HG03108 (cell line): ENCODE results near the gene NCK2.

ENCODE experiments used
- ATAC-seq: cut with Tn5 transposase; IDR thresholded peaks from one replicate; pipeline ENCODE4 v1.9.1; 2021; ENCODE audit warnings: moderate library complexity; ENCODE audit not compliant: unreplicated experiment

Gene NCK2

DNA sequence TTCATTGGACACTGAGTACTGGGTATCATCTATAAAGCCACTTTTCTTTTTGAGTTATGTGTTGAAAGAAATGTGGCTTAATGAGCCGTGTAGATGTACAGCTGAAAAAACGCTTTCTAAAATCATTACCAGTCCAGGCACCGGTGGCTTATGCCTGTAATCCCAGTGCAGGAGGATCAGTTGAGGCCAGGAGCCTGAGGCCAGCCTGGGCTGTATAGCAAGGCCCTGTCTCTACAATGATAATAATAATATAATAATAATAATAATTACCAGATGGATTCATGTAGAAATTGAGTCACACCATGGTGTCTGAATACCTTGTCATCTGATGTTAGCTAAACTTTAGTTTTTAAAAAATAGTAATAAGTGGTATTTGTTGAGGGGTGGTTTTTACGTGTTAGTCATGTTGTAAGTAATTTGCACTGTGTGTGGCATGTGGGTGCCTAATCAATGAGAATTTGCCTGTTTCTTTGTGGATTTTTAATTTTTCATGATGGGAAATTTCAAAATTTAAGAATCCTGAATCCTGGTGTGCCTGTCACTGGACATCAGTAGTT, 30.1 kb downstream of the NCK2 start:
- no peak for ATAC-seq

DNA sequence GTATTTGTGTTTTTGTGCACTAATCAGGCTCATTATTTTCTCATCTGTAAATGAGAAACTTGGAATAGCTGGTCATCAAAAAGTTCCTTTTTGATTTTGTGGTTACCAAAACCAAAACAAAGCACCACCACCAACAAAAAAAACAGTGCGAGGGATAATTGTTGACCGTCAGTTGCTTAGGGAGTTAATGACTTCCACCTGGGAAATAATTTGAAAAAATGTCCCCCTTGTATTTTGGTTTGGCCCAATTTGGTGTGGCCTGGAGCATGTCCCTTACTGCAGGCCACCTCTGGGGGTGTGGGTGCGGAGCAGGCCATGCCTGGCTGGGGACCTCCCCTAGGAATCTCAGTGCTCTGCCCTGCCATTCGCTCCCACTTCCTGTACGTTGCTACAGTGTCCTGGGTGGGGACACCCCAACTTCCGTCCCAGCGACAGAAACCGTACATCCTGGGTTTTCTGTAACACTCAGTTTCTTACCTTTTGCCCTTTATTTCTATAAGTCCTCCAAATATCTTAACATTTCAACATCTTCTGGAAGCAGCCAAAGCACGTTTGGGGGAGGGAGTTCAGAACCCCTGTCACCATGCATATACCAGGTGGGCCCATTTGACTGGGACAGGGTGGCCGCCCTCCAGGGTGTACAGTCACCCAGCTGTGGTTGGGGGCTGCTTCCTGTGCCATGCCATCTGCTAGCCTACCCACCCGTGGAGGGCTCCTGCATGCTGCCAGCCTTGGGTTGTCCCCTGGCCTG, 31.3 kb downstream of the NCK2 start:
- ATAC-seq = peak; percentile 64

DNA sequence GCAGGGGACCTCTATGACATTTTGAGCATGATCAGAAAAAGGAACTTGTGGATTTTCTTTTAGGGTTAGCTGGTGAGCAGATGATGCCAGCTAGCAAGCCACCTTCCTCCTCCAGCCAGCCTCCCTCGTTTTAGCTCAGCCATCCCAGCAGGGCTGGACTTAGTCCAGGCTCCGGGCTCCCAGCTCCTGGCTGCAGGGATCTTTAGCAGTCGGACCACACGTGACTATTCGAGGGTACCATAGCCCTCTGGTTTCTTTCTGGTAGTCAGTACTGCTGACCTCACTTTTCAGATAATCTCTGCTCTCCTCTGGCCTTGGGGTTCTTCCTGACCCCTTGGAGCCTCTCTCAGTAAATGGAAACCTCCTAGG, 31.8 kb downstream of the NCK2 start:
- no peak for ATAC-seq

DNA sequence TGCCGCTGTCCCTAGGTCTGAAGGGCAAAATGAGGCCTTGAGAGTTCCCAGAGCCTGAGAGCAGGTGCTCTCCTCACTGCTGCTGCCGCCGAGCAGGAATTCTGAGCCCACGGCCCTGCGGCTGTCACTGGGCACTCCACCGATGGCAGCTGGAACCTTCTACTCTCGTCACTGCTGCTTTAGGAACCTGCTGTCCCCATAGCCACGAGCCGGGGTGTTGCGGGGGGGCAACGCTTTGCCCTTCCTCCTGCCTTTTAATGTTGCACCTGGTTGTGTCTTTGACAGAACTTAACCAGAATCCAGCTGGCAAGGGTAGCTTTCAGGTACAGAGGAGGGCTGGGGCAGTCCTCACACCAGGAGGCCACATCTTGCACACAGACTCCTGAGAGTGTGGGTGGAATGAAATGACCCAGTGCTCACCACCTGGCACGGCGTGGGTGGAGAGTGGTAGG, 32.3 kb downstream of the NCK2 start:
- ATAC-seq = no peak

DNA sequence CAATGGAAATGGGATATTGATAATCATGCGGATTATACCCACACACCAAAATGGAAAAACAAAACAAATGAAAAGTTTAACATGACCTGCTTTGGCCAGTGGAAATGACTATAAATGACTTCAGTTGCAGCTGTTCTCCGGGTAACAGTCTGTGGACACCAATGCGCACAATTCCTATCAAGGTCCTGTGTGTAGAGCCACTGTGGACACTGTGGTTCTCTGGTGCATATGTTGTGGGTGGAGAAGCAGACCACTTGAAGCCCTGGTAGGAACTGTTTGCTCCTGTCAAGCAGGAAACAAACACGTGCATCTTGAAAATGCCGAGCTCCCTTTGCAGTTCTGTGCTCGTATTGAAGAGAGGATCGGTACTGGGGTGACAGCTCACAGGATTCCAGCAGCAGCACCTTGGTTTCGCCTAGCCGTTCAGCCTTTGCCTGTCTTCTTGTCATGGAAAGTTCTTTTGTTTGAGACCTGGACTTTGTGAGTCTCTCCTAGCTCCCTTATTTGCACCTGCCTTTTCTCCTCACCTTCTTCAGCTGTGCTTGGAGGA, 32.9 kb downstream of the NCK2 start:
- ATAC-seq = no peak

DNA sequence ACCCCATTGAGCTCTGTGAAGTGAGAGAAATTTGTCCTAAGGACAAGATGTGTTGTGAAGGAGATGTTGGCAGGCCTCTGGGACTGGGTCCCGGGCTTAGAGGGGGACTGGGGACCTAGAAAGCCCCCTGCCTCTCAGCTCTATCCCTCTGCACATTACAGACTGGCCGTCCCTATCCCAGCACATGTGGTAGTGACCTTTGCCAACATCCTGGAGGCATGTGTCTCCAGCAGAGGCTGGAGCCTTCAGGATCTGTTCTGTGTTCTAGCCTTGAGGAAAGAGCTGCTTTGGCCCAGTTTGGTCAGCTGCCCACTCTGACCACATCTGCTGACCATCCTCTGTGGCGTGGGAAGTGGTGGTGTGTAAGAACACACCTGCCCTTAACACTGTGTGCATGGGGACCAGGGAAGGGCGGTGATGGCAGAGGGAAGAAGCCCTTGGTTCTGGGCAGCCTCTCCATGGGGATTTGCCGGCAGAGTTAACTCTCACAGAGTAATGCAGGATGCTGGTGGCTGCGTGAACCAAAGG, 33.4 kb downstream of the NCK2 start:
- no peak for ATAC-seq

DNA sequence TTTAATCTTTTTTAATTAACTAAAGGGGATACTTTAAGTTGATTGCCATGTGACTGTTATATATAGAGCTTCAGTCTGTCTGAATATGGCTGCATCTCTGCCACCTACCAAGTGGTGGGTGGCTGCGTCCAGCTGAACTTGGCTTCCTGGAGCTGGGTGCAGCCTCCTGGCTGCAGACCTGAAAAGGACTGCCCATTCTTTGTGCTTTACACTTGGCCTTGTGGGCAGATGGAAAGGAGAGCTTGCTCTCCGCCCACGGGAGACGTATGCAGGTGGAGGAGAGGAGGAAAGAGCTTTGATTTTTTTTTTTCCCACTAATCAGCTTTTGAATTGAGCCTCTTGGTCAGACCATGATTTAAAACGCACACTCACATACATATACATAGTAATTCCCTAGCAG, 34.7 kb downstream of the NCK2 start:
- no peak for ATAC-seq

DNA sequence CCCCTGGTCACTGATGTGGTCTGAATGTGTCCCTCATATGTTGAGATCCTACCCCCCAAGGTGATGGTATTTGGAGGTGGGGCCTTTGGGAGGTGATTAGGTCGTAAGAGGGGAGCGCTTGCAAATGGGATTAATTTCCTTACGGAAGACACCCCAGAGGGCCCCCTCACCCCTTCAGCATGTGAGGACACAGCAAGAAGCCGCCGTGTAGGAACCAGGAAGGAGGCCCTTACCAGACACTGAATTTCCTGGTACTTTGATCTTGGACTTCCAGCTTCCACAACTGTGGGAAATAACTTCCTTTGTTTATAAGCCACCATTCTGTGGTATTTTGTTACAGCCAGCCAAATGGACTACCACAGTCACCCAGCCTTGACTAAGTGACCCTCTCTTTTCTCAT, 35.9 kb downstream of the NCK2 start:
- ATAC-seq = no peak

DNA sequence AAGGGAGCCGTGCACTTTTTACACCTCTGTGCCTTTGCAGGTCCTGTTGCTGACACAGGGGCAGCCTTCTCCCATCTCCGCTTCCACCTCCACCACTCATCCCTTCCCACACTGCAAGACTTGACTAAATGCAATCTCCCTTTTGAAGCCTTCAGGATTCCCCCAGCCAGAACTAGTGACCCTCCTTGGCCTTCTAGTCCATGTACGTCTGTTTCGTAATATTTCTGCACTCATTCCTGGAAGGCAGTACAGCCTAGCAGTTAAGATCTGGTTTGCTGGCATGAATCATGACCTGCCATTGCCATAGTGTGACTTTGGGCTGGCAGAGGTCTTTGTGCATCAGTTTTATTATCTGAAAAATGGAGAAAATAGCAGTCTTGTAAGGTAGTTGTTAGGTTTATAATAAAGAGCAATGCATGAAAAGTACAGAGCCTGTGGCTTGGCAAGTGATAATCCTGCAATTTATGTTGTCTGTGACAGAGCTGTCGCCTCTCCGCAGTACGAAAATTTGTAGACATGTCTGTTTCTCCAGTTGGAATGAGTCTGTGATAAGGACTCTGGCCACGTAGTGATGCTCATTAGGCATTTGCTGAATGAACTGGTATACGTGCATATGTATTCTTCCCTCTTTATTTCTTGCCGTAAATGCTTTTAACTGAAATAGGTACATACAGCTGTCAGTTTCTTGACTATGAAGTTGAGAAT, 36.7 kb downstream of the NCK2 start:
- ATAC-seq = no peak

DNA sequence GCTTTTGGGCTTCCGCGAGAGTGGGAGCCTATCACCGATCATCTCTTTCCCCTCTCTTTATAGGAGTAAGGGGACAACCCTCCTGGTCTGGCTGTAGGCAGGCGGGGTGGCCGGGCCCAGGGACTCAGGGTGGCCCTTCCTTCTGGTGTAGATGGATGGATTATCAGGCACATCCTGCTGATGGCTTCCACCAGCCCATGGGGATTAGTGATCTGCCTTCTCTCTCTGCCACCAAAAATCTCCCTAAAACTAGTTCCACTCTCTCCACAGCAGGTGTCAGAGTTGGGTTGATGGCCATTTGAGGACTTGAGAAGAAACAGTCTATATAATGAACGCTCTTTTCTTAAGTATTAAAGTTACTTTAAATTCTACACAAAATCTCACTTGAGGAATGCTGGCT, 37.4 kb downstream of the NCK2 start:
- ATAC-seq = no peak

DNA sequence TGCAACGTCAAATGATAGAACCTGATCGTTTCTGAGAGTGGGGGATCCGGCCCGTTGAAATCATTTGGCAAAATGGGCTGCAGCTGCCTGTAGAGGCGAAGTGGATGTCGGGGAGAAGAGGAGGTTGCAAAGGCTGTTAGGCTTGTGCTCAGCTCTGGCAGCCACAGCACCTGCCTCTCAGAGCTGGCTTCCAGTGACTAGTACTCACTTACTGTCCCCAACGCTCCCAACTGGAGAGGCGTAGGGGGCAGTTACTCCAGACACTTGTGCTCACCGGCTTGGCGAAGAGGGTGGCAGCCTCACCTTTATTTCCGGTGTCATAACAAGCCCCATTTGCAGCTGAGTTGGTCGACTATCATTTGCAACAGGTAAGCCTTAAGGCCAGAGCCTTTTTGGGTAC, 37.9 kb downstream of the NCK2 start:
- no peak for ATAC-seq

DNA sequence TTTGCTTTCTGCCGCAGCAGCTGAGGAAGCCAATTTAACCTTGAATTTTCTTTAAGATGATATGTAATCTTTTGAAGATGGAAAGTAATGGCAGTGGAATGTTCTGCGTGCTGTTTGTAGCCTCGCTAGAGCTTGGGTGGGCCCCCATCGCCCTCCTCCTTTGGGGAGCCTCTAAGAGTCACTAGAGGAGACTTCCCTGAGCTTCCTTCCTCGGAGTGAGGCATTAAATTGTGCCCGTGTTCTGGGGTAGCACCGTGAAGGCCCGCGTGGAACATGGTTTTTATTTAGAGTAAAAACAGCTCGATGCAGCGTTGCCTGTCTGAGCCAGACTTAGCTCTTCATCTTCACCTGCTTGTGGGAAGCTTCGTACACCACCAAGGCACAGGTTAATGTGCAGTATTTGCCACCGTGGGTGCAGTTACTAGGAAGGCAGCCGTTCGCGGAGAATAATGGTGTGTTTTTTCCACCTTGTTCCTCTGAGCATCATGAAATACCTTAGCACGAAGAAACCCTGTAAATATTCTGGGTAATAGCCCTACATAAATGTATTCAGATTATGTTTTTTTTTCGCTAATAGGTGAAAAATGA, 38.5 kb downstream of the NCK2 start:
- ATAC-seq = no peak

DNA sequence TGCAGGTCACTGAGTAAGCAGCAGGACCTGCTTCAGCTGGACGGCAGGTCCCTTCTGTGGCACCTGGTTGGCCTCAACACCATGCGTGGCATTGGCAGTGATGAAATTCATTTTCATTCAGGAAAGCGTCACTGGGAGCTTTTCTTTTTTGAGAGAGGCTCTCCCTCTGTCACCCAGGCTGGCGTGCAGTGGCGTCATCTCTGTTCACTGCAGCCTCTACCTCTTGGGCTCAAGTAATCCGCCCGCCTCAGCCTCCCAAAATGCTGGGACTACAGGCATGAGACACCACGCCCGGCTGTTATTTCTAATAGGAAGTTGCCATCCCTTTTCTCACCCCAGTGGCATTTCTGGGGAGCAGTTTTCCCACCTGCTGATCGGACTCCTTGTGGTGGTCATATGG, 39.3 kb downstream of the NCK2 start:
- ATAC-seq = no peak

DNA sequence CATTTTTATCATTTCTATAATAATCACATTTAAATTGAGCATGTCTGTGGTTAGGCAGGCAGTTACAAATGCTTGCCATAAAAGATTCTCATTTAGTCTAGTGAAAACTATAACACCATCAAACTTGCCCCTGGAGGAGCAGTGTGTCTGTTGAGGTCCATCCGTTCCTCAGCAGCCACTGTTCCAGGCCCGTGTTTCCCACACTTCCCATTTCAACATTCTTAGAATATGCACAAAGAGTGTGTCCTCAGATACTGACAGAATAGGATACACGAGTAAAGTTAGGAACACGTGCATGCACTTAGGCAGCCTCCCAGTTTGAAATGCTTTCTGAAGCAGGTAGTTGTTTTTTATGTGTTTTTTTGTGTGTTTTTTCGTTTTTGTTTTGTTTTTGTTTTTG, 39.9 kb downstream of the NCK2 start:
- no peak for ATAC-seq

DNA sequence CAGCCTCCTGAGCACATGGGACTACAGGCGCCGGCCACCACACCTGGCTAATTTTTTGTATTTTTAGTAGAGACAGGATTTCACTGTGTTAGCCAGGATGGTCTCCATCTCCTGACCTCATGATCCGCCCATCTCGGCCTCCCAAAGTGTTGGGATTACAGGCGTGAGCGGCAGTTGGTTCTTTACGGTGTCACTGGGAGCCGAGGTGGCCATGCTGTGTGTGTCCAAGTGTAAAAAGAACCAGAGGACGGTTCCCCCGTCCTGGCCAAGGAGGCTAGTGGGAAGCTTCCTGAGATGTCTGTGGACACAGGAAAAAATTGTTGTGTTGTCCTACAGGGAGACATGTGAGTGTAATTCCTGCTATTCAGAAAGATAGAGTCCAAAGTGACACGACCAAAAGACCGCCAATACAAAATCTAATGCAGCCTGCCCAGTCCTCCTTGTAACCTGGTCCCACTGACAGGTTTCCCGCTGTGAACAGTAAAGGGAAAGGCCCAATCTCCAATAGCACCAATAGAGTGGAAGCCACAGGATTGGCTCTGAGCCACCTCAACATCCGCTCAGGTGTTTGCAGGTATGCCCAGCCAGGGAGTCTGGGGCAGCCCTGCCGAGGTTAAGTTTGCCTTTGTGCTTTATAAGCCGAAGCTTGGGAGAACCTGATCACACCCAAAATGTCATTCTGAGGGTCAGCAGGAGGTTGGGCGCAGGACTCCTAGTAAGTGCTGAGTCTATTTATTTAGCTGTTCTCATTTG, 40.6 kb downstream of the NCK2 start:
- no peak for ATAC-seq

DNA sequence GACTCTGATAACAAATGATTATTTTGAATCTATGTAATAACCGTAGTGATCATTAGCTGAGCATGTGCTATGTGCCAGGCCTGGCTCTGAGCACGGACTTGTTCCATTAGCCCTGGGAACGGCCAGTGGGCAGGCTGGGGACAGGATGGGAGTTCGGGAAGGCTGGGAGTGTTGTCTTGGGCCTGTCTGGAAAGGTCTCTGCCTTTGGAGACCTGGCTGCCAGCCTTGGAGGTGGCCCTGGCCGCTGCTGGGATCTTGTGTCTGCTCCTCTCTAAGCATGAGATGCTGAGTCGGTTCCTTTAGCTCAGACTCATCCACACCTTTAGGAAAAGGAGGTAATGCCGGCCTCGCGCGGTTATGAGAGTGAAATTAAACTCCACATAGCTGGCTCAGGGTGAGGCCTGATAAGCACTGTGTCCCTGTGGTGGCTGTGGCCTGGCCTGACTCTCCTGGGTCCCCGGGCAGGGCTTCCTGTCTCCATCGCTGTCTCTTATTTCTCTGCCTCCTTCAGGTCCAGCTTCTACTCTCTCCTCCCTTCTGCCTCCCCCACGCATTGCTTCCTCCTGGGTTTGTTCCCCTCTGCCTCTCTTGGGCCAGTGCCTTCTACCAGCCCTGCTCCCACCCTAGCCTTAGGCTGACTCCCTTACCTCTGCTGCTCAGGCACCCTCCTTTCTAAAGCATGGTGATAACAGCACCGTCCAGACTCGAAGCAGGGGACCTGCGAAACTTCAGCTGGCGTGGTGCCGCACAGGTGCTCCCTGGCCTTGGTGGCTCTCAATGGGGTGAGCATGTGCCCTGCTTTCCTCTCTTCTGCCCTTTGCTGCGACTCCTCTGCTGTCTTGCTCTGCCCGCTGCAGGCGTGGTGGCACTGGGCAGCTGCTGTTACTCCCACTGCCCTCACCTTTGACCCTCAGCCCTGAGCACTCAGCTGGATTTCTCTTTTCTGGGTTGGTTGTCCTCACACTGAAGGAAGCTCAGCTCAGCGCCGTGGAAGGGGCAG, 41.8 kb downstream of the NCK2 start:
- peak; percentile 30 for ATAC-seq

DNA sequence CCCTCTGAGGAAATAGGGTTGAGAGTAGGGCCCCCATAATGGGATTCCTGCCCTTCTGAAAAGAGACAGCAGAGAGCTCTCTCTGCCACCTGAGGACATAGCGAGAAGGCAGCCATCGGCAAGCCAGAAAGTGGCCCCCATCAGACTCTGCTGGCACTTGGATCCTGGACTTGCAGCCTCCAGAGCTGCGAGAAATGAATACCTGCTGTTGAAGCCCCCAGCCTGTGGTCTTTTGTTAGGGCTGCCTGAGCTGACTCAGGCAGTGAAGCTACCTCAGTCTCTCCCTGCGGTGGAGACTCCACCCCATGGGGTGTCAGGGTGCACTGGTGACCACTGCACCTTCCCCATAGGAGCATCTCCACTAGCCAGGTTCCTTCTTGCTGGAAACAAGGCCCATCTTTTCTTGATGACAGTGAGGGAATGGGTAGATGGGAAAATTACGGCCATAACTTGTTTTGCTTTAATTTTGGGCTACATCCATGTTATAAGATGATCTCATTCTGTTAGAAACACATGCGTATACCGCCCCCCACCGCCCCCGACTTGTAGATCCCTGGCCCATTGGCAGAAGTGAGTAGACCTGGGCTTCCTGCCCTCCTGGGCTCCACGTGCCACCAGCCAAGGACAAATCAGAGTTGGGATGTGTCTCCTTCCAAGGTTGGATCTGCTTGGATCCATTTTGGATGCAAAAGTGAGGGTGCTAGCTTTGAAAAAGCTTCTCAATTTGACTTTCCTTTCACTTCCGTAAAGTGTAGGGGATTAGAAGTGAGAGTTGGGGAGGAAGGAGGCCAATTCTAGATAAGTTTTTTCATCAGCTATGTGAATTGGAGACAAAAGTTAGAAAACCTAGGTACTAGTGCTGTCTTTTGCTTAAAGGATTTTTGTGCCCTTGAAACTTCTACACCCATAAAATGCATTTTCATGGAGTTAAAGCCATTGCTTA, 42.9 kb downstream of the NCK2 start:
- no peak for ATAC-seq

DNA sequence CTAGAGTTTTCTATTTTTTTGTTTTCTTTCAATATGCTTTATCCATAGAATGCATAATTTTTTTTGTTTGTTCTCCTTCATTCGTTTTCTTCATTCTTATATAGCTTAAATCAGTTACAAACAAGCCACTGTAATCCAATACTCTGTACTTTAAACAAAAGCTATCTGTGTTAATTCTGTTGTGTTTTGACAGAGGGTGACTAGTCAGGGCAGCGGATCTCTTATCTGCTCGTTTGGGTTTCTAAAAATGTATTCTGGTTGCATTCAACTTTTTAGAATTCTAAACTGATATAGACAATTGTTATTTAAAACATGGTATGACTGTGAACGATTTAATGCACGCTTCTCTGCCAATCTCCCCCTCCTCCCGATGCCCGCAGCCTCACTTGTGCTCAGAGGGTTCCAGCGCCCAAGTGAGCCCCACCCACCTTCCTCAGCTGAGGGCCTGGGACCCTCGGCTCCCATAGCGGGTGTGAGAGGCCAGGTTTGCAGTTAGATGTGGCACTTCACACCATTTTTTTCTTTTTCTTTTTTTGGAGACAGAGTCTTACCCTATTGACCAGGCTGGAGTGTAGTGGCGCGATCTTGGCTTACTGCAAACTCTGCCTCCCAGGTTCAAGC, 44.1 kb downstream of the NCK2 start:
- no peak for ATAC-seq
